Lower leg skin (tissue), 3 donors: ENCODE measurements around the gene RNF11.

ENCODE experiments used
- CTCF ChIP-seq, 3 donors: fragments of 450-650 bp; IDR thresholded peaks; one replicate each; pipeline ENCODE4 v1.5.1; 2016; ENCODE audit warnings: antibody characterized with exemption in 3 of 3, mild to moderate bottlenecking in 3 of 3, moderate library complexity in 2 of 3
- POLR2A ChIP-seq, 2 donors: fragments of 450-650 bp; IDR thresholded peaks; one replicate each; pipeline ENCODE4 v1.6.1; 2016 to 2017; ENCODE audit warnings: antibody characterized with exemption in 2 of 2, mild to moderate bottlenecking in 1 of 2, moderate library complexity in 1 of 2

- TF ChIP-seq CTCF (IDR thresholded peaks at IDR 0.05) (no peak), POLR2A (IDR thresholded peaks at IDR 0.05) (no peak)
These were observed 34.7 kb downstream of the RNF11 start for GRCh38 chr1:51270751-51271150.
